Right renal pelvis (tissue), 4 donors: ENCODE measurements around the gene OR5D18. TPM values are rescaled to one million over a fixed set of nuclear protein-coding genes. Genes with fewer than 3 reads are reported as not detected.
"Not testable (repeated sequence)": the region's sequence is repeated elsewhere in the genome, so short reads cannot be mapped to it uniquely, and the experiment has no call there.

Experiments
- DNase-seq, 4 donors: peaks; one replicate each; pipeline ENCODE4 v3.0.0-alpha.2; 2013; ENCODE audit warnings: low read depth in 4 of 4, low spot score in 3 of 4, missing footprints in 1 of 4
- polyA plus RNA-seq, 4 donors: library from polyadenylated mRNA; unstranded; fragments of 120-200 nt; gene quantifications; one replicate each; pipeline ENCODE4 v1.2.1, GENCODE V29; 2013; ENCODE audit not compliant: insufficient read length in 4 of 4

The OR5D18 gene
- polyA plus RNA-seq: not detected

GRCh38 chr11:55819330-55819729, at the start of gene OR5D18:
TSS of gene OR5D18 (plus strand) at chr11:55819630. CDS start at chr11:55819630, 0 bp downstream.
- DNase-seq: no peak

GRCh38 chr11:55773138-55773537, 46.3 kb upstream of the OR5D18 start, which contains the start of gene OR5D13:
TSS of gene OR5D13 (plus strand) at chr11:55773438. CDS start at chr11:55773438, 0 bp downstream.
- no peak for DNase-seq

DNA sequence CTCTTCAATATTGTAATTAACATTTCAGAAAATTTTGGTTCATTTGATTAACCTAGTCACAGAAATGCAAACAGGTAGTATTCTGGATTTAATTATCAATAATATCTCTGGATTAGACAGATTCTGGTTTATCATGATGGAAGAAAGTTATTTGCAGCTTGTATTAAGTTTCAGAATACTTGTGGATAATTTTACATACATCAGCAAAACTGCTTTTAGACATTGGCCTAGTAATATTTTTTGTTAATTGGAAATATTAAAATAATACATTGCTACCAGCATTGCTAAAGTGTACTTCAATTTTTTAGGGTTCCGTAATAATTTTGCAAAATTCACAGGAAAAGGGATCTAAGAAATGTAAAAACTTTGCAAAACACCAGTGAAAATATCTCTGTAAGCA, 27.8 kb upstream of the OR5D18 start:
- DNase-seq: no peak

DNA sequence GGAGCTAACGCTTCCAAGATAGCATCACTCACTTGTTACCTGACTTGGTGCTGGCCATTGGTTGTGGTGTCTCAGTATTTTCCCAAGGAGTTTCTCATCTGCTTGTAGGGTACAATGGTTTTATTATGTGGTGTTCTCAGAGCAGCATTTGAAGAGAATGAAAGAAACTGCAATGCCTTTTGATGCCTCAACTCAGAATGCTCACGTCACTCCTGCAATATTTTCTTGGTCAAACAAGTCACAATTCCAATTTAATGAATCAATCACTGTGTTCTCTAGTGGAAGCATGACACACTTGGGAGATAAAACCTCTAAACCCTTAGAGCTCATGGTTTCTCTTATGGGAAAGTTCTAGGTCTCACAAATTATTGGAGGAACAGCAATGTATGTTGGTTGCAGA, 26.1 kb upstream of the OR5D18 start:
- DNase-seq: no peak

- no peak for DNase-seq
These were observed 24.2 kb upstream of the OR5D18 start, which contains the start of gene OR5D14 for GRCh38 chr11:55795256-55795655. TSS of gene OR5D14 (plus strand) at chr11:55795556. CDS start at chr11:55795556, 0 bp downstream.

DNA sequence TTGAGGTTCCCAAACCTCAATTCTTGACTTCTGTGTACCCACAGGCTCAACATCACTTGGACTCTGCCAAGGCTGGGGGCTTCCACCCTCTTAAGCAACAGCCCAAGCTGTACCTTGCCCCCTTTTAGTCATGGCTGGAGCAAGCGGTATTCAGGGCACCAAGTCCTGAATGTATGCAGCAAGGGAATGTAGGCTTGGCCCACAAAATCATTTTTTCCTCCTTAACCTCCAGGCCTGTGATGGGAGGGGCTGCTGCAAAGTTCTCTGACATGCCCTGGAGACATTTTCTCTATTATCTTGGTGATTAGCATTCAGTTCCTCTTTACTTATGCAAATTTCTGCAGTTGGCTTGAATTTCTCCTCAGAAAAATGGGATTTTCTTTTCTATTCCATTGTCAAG, 13.2 kb upstream of the OR5D18 start:
- no peak for DNase-seq

DNA sequence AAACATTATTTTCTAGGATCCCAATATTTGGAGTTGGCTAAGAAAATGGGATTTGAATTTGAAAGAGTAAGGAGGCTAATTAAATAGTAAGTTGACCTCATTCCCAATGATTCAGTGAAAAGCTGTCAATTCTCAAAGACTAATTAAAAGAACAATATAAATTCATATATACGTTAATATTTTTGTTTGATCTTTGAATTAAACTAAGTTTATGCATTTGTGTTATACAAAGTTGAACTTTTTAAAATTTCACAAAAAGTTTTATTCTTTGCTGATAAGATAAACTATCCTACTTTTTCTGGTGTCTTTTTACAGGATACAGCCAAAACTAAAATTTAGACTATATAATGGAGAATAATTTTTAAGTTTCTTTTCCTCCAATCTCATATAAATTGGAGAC, 8.4 kb upstream of the OR5D18 start, which contains the start of gene OR5L1:
OR5L1 (plus strand) TSS at position 301 of the 400 bp plus-strand sequence. CDS start 100 bp downstream, outside the sequence.
- no peak for DNase-seq

- no peak for DNase-seq
These were observed 7.5 kb downstream of the OR5D18 start, which contains the start of gene OR5L2 for GRCh38 chr11:55826919-55827318. TSS of gene OR5L2 (plus strand) at chr11:55827219. CDS start at chr11:55827219, 0 bp downstream.

DNA sequence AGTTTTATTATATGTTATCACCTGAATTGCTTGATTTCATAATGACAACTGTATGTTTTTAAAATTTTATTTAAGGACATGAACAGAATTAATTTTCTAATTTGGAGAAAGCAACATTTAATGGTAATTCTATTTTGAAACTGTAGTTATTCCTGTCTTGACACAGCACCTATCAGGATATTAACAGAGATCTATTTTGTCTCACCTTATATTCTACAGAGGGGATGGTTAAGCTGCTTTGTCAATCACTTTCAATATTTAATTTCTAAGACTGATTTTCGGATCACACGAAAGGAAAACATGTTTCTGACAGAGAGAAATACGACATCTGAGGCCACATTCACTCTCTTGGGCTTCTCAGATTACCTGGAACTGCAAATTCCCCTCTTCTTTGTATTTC, 19.0 kb downstream of the OR5D18 start, which contains the start of gene OR5D16:
OR5D16 (plus strand) TSS at position 301 of the 400 bp plus-strand sequence; CDS start at position 301, 0 bp downstream.
- DNase-seq: no peak

DNA sequence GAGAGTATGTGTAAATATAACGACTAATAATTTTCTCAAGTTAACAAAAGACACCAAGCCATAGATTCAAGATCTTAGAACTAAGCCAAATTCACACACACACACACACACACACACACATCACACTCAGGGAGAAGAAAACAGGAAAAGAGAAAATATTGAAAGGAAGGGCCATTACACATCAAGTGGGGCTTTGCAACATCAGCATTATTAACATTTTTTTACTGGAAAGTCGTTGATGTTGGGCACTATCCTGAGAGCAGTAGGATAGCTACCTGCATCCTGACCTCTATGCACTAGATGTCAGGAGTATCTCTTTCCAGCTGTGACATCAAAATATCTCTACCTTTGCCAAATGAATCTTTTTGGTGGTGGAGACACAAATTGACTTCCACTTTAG, 28.0 kb downstream of the OR5D18 start:
- no peak for DNase-seq

DNA sequence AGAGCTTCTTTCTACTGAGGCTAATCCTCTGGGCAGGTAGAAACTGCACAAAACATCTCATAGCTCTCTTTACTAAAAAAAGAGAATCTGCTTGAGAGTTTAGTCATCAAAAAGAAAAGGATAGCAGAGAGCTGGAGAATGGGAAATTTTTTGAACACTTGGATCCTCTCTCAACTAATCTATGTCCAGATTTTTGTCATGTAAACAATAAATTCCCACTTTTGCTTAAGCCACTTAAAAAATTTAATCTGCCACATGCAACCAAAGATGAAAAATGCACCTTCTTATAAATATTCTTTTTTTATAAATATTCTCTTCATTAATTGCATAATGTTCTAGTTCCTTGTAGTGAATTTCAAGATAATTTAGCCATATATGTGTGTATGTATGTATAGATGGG, 29.6 kb downstream of the OR5D18 start:
- no peak for DNase-seq

GRCh38 chr11:55852141-55852540, 32.7 kb downstream of the OR5D18 start:
- DNase-seq: no peak

DNA sequence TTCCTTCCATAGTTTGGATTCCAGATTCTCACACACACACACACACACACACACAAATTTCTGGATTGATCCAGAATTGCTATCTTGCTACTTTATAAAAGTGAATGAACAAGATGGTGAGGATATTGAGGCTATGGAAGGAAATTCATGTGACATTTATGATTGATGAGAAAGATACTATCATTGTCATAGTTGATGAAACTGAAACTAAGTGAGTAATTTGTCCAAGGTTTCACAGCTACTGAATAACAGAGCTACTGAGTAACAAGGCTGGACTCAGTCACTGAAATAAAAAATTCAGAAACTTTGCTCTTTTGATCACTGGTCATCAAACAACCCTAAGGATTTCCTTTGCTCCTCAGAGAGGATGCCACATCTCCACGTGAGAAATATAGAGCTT, 35.3 kb downstream of the OR5D18 start:
- DNase-seq: no peak

GRCh38 chr11:55867354-55867753, 47.9 kb downstream of the OR5D18 start:
- not testable (repeated sequence) for DNase-seq

Other genes with a start within 250 kb of the OR5D18 start
- gene OR4C16, start 247.5 kb upstream of the OR5D18 start, polyA plus RNA-seq: not detected
- gene OR4C11, start 212.0 kb upstream of the OR5D18 start, polyA plus RNA-seq: not detected
- gene OR4P4, start 184.5 kb upstream of the OR5D18 start, polyA plus RNA-seq: under 1 TPM; 0.07 to 0.14 (median 0.09) TPM
- not detected for gene OR4S2, start 171.3 kb upstream of the OR5D18 start, polyA plus RNA-seq
- gene OR4C6, start 157.4 kb upstream of the OR5D18 start, polyA plus RNA-seq: not detected
- gene OR5D13, start 46.2 kb upstream of the OR5D18 start, polyA plus RNA-seq: not detected
- gene OR5D14, start 24.1 kb upstream of the OR5D18 start, polyA plus RNA-seq: not detected
- not detected for gene OR5L1, start 8.3 kb upstream of the OR5D18 start, polyA plus RNA-seq
- gene OR5L2, start 7.6 kb downstream of the OR5D18 start, polyA plus RNA-seq: not detected
- gene OR5D16, start 19.1 kb downstream of the OR5D18 start, polyA plus RNA-seq: not detected
- not detected for gene TRIM51, start 63.7 kb downstream of the OR5D18 start, polyA plus RNA-seq
- gene OR5W2, start 95.0 kb downstream of the OR5D18 start, polyA plus RNA-seq: not detected
- not detected for gene OR5I1, start 116.8 kb downstream of the OR5D18 start, polyA plus RNA-seq
- gene OR10AG1, start 150.3 kb downstream of the OR5D18 start, polyA plus RNA-seq: not detected
- gene OR5F1, start 175.0 kb downstream of the OR5D18 start, polyA plus RNA-seq: not detected
- under 1 TPM in 1 of 4 donors, not detected in 3; 0.03 TPM for gene OR5AS1, start 208.0 kb downstream of the OR5D18 start, polyA plus RNA-seq